GM19035 (cell line): Measurements from ENCODE around the gene MIXL1.

Experiments
- ATAC-seq: cut with Tn5 transposase; IDR thresholded peaks from one replicate; pipeline ENCODE4 v1.9.1; 2021; ENCODE audit not compliant: unreplicated experiment

Gene MIXL1

DNA sequence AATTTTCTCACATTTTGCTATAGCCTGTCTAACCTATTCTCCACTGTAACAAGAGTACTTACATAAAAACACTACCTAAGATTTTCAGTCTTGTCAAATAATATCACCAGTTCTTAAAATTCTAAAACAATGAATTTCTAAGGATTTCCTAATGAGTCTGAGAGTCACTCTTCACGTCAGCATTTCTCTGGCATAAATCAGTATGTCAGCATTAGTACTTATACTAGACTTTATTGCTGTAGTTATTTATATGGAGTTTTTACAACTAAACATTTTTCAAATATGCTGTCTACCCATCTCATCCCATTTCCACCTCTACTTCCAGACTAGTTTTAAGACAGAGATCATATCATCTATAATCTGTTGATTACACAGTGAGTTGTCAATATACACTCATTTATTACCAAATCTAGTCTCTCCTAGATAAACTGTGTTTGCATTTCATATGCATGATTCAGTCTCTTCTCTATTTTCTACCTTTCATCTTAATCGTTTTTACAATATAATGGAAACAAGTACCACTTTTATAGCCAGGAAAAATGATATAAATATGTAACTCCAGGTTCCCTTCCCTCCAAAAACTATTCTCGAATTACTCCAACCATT lies 52.7 kb downstream of the MIXL1 start:
- no peak for ATAC-seq
